ENCODE results near the gene SPIRE2. TPM values are rescaled to one million over a fixed set of nuclear protein-coding genes. Genes with fewer than 3 reads are reported as not detected.

The SPIRE2 gene
- total and polyA plus RNA-seq, 9 of the 15 experiments (the other 6 are each of a cell fraction or from before 2014, with no cell fraction given) = 0.70 to 7.5 (median 4.6) TPM

DNA sequence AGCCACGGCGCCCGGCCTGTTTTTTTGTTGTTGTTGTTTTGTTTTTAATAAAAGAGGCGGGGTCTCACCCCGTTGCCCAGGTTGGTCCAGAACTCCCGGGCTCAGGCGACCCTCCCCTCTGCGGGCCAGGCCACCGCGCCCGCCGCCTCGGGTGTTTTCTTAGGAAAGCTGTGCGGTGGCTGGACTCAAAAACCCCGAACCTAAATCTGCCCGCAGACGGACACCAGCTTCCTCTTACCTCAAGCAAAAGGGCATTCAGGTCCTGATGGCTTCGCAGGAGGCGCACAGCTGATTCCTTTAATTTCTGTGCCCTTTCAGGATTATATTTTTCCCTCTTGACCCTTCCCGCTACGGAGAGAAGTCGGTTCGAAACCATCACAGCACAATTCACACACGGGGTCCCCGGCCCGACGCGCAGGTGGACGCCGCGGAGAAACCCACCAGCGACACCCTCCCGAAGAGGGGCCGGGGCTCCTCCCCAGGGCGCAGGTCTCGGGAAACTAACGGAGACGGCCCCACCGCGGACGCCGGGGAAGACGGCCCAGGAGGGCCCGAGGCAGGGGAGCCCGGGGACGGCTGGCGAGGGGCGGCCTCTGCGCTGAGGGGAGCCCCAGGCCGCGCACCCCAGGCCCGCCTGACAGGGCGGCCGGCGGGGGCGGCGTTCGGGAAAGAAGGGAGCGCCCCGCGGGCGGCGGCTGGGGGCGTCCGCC, 12.5 kb upstream of the SPIRE2 start (continued):
- TF ChIP-seq, protein P1, sequence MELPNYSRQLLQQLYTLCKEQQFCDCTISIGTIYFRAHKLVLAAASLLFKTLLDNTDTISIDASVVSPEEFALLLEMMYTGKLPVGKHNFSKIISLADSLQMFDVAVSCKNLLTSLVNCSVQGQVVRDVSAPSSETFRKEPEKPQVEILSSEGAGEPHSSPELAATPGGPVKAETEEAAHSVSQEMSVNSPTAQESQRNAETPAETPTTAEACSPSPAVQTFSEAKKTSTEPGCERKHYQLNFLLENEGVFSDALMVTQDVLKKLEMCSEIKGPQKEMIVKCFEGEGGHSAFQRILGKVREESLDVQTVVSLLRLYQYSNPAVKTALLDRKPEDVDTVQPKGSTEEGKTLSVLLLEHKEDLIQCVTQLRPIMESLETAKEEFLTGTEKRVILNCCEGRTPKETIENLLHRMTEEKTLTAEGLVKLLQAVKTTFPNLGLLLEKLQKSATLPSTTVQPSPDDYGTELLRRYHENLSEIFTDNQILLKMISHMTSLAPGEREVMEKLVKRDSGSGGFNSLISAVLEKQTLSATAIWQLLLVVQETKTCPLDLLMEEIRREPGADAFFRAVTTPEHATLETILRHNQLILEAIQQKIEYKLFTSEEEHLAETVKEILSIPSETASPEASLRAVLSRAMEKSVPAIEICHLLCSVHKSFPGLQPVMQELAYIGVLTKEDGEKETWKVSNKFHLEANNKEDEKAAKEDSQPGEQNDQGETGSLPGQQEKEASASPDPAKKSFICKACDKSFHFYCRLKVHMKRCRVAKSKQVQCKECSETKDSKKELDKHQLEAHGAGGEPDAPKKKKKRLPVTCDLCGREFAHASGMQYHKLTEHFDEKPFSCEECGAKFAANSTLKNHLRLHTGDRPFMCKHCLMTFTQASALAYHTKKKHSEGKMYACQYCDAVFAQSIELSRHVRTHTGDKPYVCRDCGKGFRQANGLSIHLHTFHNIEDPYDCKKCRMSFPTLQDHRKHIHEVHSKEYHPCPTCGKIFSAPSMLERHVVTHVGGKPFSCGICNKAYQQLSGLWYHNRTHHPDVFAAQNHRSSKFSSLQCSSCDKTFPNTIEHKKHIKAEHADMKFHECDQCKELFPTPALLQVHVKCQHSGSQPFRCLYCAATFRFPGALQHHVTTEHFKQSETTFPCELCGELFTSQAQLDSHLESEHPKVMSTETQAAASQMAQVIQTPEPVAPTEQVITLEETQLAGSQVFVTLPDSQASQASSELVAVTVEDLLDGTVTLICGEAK (IDR thresholded peaks at IDR 0.05) = peak; percentile 23; the same call in 1 of the 2 replicates
- TF ChIP-seq, protein P1 (CRISPR knock-in tag; IDR thresholded peaks at IDR 0.05) = no peak
- TF ChIP-seq GATAD2B (IDR thresholded peaks at IDR 0.05; ENCODE audit: borderline replicate concordance) = 0 out of 2 replicates have a peak, but pooled peaks have one; percentile 58
- TF ChIP-seq, protein P2, sequence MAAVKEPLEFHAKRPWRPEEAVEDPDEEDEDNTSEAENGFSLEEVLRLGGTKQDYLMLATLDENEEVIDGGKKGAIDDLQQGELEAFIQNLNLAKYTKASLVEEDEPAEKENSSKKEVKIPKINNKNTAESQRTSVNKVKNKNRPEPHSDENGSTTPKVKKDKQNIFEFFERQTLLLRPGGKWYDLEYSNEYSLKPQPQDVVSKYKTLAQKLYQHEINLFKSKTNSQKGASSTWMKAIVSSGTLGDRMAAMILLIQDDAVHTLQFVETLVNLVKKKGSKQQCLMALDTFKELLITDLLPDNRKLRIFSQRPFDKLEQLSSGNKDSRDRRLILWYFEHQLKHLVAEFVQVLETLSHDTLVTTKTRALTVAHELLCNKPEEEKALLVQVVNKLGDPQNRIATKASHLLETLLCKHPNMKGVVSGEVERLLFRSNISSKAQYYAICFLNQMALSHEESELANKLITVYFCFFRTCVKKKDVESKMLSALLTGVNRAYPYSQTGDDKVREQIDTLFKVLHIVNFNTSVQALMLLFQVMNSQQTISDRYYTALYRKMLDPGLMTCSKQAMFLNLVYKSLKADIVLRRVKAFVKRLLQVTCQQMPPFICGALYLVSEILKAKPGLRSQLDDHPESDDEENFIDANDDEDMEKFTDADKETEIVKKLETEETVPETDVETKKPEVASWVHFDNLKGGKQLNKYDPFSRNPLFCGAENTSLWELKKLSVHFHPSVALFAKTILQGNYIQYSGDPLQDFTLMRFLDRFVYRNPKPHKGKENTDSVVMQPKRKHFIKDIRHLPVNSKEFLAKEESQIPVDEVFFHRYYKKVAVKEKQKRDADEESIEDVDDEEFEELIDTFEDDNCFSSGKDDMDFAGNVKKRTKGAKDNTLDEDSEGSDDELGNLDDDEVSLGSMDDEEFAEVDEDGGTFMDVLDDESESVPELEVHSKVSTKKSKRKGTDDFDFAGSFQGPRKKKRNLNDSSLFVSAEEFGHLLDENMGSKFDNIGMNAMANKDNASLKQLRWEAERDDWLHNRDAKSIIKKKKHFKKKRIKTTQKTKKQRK (IDR thresholded peaks at IDR 0.05; ENCODE audit: borderline replicate concordance, low read depth, low read length) = no peak
- TF ChIP-seq ZNF75A (CRISPR knock-in tag; IDR thresholded peaks at IDR 0.05) = no peak
- TF ChIP-seq STAT5A (IDR thresholded peaks at IDR 0.05; ENCODE audit: borderline replicate concordance, low read length) = no peak
- peak; percentile 55 for TF ChIP-seq DACH1 (IDR thresholded peaks at IDR 0.05; ENCODE audit: partially characterized antibody)
- peak; percentile 46 for TF ChIP-seq CHD4 (IDR thresholded peaks at IDR 0.05; ENCODE audit: insufficient read depth, insufficient replicate concordance, low read depth, low read length, poor library complexity, severe bottlenecking)
- TF ChIP-seq, protein P3, sequence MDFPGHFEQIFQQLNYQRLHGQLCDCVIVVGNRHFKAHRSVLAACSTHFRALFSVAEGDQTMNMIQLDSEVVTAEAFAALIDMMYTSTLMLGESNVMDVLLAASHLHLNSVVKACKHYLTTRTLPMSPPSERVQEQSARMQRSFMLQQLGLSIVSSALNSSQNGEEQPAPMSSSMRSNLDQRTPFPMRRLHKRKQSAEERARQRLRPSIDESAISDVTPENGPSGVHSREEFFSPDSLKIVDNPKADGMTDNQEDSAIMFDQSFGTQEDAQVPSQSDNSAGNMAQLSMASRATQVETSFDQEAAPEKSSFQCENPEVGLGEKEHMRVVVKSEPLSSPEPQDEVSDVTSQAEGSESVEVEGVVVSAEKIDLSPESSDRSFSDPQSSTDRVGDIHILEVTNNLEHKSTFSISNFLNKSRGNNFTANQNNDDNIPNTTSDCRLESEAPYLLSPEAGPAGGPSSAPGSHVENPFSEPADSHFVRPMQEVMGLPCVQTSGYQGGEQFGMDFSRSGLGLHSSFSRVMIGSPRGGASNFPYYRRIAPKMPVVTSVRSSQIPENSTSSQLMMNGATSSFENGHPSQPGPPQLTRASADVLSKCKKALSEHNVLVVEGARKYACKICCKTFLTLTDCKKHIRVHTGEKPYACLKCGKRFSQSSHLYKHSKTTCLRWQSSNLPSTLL (IDR thresholded peaks at IDR 0.05) = peak; percentile 24; the same call in 1 of the 2 replicates
- TF ChIP-seq SMARCC2 (IDR thresholded peaks at IDR 0.05; ENCODE audit: low read depth) = peak; percentile 38; the same call in 1 of the 2 replicates
- peak; percentile 18 for TF ChIP-seq RBBP5 (IDR thresholded peaks at IDR 0.05; ENCODE audit: borderline replicate concordance, insufficient read depth, low read length, poor library complexity, severe bottlenecking)

All from K562 (cell line).